B cell (primary cell): ENCODE results near the gene NT5DC4. TPM values are rescaled to one million over a fixed set of nuclear protein-coding genes. Genes with fewer than 3 reads are reported as not detected.

Experiments used
- ATAC-seq: fragments of 200-7000 bp; cut with Tn5 transposase; one replicate; pipeline ENCODE4 v1.10.0; 2021; ENCODE audit warnings: low read depth, mild to moderate bottlenecking, moderate number of reproducible peaks, moderate library complexity
- CTCF ChIA-PET: fragments of 350-600 bp; sonication (Branson Sonifier 250); formaldehyde crosslinking; loops from one replicate; lab custom pipeline; 2021; ENCODE audit warnings: antibody characterized with exemption, inconsistent platforms; lab: Charles Lee
- POLR2A ChIA-PET: fragments of 350-600 bp; sonication (Branson Sonifier 250); formaldehyde crosslinking; loops from one replicate; lab custom pipeline; 2021; ENCODE audit warnings: antibody characterized with exemption; lab: Charles Lee
- DNase-seq: peaks from one replicate; pipeline ENCODE4 v3.0.0; 2013
- H2AFZ ChIP-seq: 2 replicates; pipeline ENCODE4 v1.6.1; 2012; ENCODE audit warnings: mild to moderate bottlenecking, low read depth, low read length; ENCODE audit not compliant: insufficient read depth, poor library complexity, severe bottlenecking
- H3K27ac ChIP-seq, 2 donors: 1 replicate in 1 of 2; 2 replicates in 1 of 2; pipeline ENCODE4 v1.5.1; 2012 to 2013; ENCODE audit warnings: low read length in 2 of 2, mild to moderate bottlenecking in 2 of 2, moderate library complexity in 1 of 2
- H3K27me3 ChIP-seq, 4 experiments: fragments of 200-600 bp in 1 of 4; sonication (generic) in 1 of 4; replicated peaks in 1 of 4; 1 replicate in 2 of 4; 2 replicates in 2 of 4; pipeline versions ENCODE4 v1.6.1 to v1.7.0; 2013 to 2016; ENCODE audit warnings: low read length in 3 of 4, mild to moderate bottlenecking in 2 of 4, mixed read lengths in 1 of 4, moderate library complexity in 1 of 4; ENCODE audit not compliant: insufficient read depth in 4 of 4, control insufficient read depth in 3 of 4; ENCODE audit errors: control extremely low read depth in 1 of 4
- H3K36me3 ChIP-seq, 2 experiments: replicated peaks in 1 of 2; 1 replicate in 1 of 2; 2 replicates in 1 of 2; pipeline versions ENCODE4 v1.6.1 to v1.7.1; 2013; ENCODE audit warnings: low read length in 1 of 2; ENCODE audit not compliant: insufficient read depth in 2 of 2, control insufficient read depth in 1 of 2; ENCODE audit errors: control extremely low read depth in 1 of 2, extremely low read depth in 1 of 2
- H3K4me1 ChIP-seq, 2 donors: fragments of 200-600 bp in 1 of 2; sonication (generic) in 1 of 2; 1 replicate in 1 of 2; 2 replicates in 1 of 2; pipeline versions ENCODE4 v1.5.1 to v1.6.1; 2013 to 2017; ENCODE audit warnings: low read length in 2 of 2; ENCODE audit not compliant: control insufficient read depth in 2 of 2, insufficient read depth in 2 of 2
- H3K4me2 ChIP-seq: replicated peaks from 2 replicates; pipeline ENCODE3; 2012; ENCODE audit warnings: mild to moderate bottlenecking, low read depth, low read length; ENCODE audit not compliant: poor library complexity, severe bottlenecking
- H3K4me3 ChIP-seq, 5 experiments: fragments of 200-600 bp in 1 of 5; sonication (generic) in 1 of 5; 1 replicate in 3 of 5; 2 replicates in 2 of 5; pipeline versions ENCODE4 v1.5.1 to v1.7.0; 2011 to 2016; ENCODE audit warnings: low read length in 4 of 5, mild to moderate bottlenecking in 4 of 5, low read depth in 2 of 5, control low read depth in 1 of 5, moderate library complexity in 1 of 5; ENCODE audit not compliant: insufficient read depth in 1 of 5; ENCODE audit errors: control extremely low read depth in 1 of 5, extremely low read depth in 1 of 5
- H3K79me2 ChIP-seq: fragments of 200-600 bp; sonication (generic); one replicate; pipeline ENCODE4 v1.6.0; 2016; ENCODE audit warnings: low read length; ENCODE audit not compliant: control insufficient read depth, insufficient read depth
- H3K9ac ChIP-seq: fragments of 200-600 bp; sonication (generic); 2 replicates; pipeline ENCODE4 v1.6.1; 2017; ENCODE audit warnings: mild to moderate bottlenecking, low read length, moderate library complexity
- H3K9me3 ChIP-seq, 3 donors: one replicate each; pipeline versions ENCODE4 v1.6.1 to v1.7.1; 2013; ENCODE audit warnings: low read length in 2 of 3; ENCODE audit not compliant: control insufficient read depth in 2 of 3, insufficient read depth in 1 of 3; ENCODE audit errors: control extremely low read depth in 1 of 3
- H4K20me1 ChIP-seq: 2 replicates; pipeline ENCODE4 v1.6.0; 2012; ENCODE audit warnings: mild to moderate bottlenecking, low read length; ENCODE audit not compliant: insufficient read depth, control insufficient read depth, poor library complexity, severe bottlenecking
- H3K27ac Mint-ChIP-seq: one replicate; pipeline ENCODE4 v1.8.0; 2021; ENCODE audit warnings: mixed read lengths
- H3K27me3 Mint-ChIP-seq: one replicate; pipeline ENCODE4 v1.8.0; 2021; ENCODE audit warnings: mixed read lengths
- H3K4me1 Mint-ChIP-seq: one replicate; pipeline ENCODE4 v1.8.0; 2021; ENCODE audit warnings: mixed read lengths
- H3K4me3 Mint-ChIP-seq: one replicate; pipeline ENCODE4 v1.8.0; 2021; ENCODE audit warnings: mixed read lengths
- H3K9me3 Mint-ChIP-seq: one replicate; pipeline ENCODE4 v1.8.0; 2022; ENCODE audit warnings: mixed read lengths; ENCODE audit not compliant: insufficient read depth
- EZH2 ChIP-seq: IDR thresholded peaks from 2 replicates; pipeline ENCODE4 v1.6.1; 2012; ENCODE audit warnings: borderline replicate concordance, low read depth, mild to moderate bottlenecking, moderate library complexity, low read length; ENCODE audit not compliant: insufficient read depth, poor library complexity, severe bottlenecking
- WGBS: methylation state at CpG from one replicate; pipeline ENCODE4 v1.1.5; 2013; ENCODE audit warnings: missing lambda C conversion rate; ENCODE audit not compliant: insufficient coverage; 5-methylcytosine and 5-hydroxymethylcytosine counted together
- intact Hi-C: fragments of 100-400 bp; cut with micrococcal nuclease; formaldehyde crosslinking; loops from one replicate; pipeline ENCODE4 v1.10.0; 2022
- polyA plus RNA-seq: library from polyadenylated mRNA; depleted of rRNA; stranded (reverse); fragments of >200 nt; gene quantifications from 2 replicates; pipeline ENCODE4 v1.2.3, GENCODE V29; 2012
- total RNA-seq, 2 donors: library from RNA; stranded (reverse); fragments of 120-200 nt in 1 of 2; gene quantifications; 1 replicate in 1 of 2; 2 replicates in 1 of 2; pipeline versions ENCODE4 v1.2.3 to v1.2.4, GENCODE V29; 2013 to 2022
- TF ChIP-seq, protein P1 (sequence below): fragments of 200-600 bp; IDR thresholded peaks from one replicate; pipeline ENCODE4 v1.8.0; 2022; ENCODE audit warnings: antibody characterized with exemption, mild to moderate bottlenecking

The NT5DC4 gene
- total and polyA plus RNA-seq, 2 donors (not counting 1 experiment from before 2014, with no cell fraction given) = 2.0 TPM; not detected in 1

DNA sequence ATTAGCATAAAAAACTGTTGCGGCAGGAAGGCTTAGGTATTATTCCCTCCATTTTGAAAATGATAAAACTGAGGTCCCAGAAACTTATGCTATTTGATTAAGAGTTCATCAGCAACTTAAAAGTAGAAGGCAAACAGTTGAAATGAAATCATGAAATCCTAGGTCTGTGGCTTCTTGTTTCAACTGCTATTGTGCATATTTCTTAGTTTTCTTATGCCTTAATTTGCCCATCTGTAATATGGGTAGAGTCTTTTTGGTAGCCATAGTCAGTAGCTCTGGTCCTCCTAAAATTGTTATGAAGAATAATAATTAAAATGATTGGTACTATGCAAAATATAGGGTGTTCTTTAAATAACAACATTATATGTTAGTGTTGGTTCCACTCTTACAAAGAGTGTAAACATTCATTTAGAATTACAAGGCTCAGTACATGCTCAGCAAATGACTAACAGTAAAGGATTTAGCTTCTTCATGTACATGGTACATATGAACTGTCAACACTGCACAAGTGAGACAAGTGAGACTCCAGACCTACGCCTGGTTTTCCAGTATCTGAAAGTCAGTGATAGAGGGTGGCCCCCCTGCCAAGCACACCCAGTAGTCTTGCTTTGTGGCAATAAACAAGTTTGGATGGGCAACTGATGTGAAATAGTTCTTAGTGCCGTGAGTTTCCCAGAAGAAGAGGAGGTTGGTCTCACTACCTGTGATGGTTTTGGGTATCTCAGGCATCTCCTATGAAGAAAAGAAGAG lies 53.9 kb downstream of the NT5DC4 start:
- no peak overlapping the region for H3K4me3 ChIP-seq
- peaks cover 11% of the 10 kb centered on the region for H3K4me1 Mint-ChIP-seq
- H3K9me3 ChIP-seq = no peaks in the 10 kb centered on the region
- DNase-seq (no peak), ATAC-seq (no peak)
- ChIA-PET POLR2A (no interaction called here), CTCF (no interaction called here)
- 100% methylated on average over 2 of the region's 3 CpGs for WGBS
- H3K9me3 Mint-ChIP-seq = no peaks in the 10 kb centered on the region
- no peak overlapping the region for H2AFZ ChIP-seq
- H3K9ac ChIP-seq = no peak overlapping the region
- TF ChIP-seq, protein P1, sequence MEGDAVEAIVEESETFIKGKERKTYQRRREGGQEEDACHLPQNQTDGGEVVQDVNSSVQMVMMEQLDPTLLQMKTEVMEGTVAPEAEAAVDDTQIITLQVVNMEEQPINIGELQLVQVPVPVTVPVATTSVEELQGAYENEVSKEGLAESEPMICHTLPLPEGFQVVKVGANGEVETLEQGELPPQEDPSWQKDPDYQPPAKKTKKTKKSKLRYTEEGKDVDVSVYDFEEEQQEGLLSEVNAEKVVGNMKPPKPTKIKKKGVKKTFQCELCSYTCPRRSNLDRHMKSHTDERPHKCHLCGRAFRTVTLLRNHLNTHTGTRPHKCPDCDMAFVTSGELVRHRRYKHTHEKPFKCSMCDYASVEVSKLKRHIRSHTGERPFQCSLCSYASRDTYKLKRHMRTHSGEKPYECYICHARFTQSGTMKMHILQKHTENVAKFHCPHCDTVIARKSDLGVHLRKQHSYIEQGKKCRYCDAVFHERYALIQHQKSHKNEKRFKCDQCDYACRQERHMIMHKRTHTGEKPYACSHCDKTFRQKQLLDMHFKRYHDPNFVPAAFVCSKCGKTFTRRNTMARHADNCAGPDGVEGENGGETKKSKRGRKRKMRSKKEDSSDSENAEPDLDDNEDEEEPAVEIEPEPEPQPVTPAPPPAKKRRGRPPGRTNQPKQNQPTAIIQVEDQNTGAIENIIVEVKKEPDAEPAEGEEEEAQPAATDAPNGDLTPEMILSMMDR = no peak
- TF ChIP-seq EZH2 = no peak
- no peak overlapping the region for H3K27ac ChIP-seq
- intact Hi-C loops = no loop called here
- no peaks in the 10 kb centered on the region for H3K27me3 ChIP-seq
- H3K4me2 ChIP-seq = no peak overlapping the region
- H3K36me3 ChIP-seq = no peaks in the 10 kb centered on the region
- H3K4me1 ChIP-seq = peaks cover 0 to 4% of the 10 kb centered on the region in 2 donors
- H4K20me1 ChIP-seq = no peaks in the 10 kb centered on the region
- H3K27ac Mint-ChIP-seq = no peak overlapping the region
- no peaks in the 10 kb centered on the region for H3K79me2 ChIP-seq
- H3K27me3 Mint-ChIP-seq = peaks cover 8% of the 10 kb centered on the region
- no peak overlapping the region for H3K4me3 Mint-ChIP-seq

DNA sequence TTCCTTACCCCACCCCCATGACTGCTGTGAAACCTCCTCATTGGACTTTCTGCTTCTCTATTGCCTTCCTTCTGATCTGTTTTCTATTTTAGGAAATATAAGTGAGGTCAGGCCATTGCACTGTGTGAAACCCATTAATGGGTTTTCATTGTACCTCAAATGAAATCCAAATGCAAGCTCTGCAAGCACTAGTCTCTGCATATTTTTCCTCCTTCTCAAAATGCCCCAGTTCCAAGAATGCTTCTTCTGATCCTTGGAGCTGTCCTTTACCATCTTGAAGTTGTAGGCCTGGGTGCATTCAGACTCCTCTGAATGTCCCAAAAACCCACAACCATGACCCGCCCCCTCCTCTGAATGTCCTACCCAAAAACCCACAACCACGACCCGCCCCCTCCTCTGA lies 55.3 kb downstream of the NT5DC4 start:
- no peak overlapping the region for H3K4me2 ChIP-seq
- no peak overlapping the region for H3K9ac ChIP-seq
- WGBS = no CpG with 5 or more reads among the region's 3 CpGs
- H3K27me3 ChIP-seq = no peaks in the 10 kb centered on the region
- POLR2A ChIA-PET = no interaction called here
- no peaks in the 10 kb centered on the region for H3K9me3 Mint-ChIP-seq
- no peak overlapping the region for H2AFZ ChIP-seq
- H3K27me3 Mint-ChIP-seq = peaks cover 8% of the 10 kb centered on the region
- H3K27ac Mint-ChIP-seq = no peak overlapping the region
- H3K4me1 ChIP-seq = peaks cover 0 to 4% of the 10 kb centered on the region in 2 donors
- ATAC-seq (no peak), DNase-seq (no peak)
- intact Hi-C loops = no loop called here
- H4K20me1 ChIP-seq = no peaks in the 10 kb centered on the region
- CTCF ChIA-PET = no interaction called here
- H3K79me2 ChIP-seq = no peaks in the 10 kb centered on the region
- TF ChIP-seq, protein P1 = no peak
- TF ChIP-seq EZH2 = no peak
- H3K4me1 Mint-ChIP-seq = peaks cover 9% of the 10 kb centered on the region
- H3K36me3 ChIP-seq = no peaks in the 10 kb centered on the region
- no peak overlapping the region for H3K27ac ChIP-seq
- H3K9me3 ChIP-seq = no peaks in the 10 kb centered on the region
- no peak overlapping the region for H3K4me3 ChIP-seq
- H3K4me3 Mint-ChIP-seq = no peak overlapping the region
